ENCODE results near the gene NFATC2. TPM values are rescaled to one million over a fixed set of nuclear protein-coding genes. Genes with fewer than 3 reads are reported as not detected.

NFATC2 gene
- total RNA-seq, 1 donor from 2014 or later, result 4.2 TPM

DNA sequence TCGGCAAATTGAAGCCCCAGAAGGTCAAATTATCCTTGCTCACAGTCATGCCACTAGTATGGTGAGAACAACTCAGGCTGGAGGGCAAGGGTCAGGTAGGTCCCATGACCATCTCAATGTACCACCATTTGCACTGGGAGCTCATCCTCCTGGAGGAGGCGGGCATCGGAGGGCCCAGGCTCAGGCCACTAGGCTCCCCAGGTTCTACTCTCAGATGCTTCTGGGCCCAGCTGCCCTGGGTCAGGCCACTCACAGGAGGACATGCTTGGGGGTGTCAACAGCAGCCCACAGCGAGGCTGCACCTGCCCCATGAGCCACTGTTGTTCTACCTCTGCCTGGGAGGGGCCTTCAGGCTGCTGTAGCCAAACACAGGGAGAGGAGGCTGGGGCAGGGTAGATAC lies 39.1 kb downstream of the NFATC2 start:
- intact Hi-C loops (cut with micrococcal nuclease), result no loop called here
- Histone ChIP-seq H3K27me3 (ENCODE audit: low read depth) (no peaks in the 10 kb centered on the region), H3K27ac (replicated peaks) (no peak overlapping the region)

DNA sequence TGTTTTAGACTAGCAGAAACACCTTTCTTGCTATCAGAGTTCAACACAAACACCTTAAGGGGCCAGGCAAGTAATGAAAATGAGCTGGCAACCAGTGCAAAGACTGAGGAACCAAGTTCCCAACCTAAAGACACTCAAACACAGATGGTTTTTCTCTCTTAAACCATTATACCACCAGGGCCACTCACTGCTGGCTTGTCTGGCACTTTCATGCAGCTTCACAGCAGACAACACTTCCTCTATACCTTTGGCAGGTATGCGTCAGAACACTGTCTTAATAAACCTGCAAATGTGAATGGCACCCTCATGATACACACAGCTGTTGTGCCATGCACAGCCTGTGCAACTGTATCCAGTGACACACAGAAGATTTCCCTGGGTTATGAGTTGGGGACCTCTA lies 41.6 kb downstream of the NFATC2 start:
- TF ChIP-seq, protein P1, sequence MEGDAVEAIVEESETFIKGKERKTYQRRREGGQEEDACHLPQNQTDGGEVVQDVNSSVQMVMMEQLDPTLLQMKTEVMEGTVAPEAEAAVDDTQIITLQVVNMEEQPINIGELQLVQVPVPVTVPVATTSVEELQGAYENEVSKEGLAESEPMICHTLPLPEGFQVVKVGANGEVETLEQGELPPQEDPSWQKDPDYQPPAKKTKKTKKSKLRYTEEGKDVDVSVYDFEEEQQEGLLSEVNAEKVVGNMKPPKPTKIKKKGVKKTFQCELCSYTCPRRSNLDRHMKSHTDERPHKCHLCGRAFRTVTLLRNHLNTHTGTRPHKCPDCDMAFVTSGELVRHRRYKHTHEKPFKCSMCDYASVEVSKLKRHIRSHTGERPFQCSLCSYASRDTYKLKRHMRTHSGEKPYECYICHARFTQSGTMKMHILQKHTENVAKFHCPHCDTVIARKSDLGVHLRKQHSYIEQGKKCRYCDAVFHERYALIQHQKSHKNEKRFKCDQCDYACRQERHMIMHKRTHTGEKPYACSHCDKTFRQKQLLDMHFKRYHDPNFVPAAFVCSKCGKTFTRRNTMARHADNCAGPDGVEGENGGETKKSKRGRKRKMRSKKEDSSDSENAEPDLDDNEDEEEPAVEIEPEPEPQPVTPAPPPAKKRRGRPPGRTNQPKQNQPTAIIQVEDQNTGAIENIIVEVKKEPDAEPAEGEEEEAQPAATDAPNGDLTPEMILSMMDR (IDR thresholded peaks at IDR 0.05; ENCODE audit: borderline replicate concordance), result no peak
- peaks cover 11% of the 10 kb centered on the region for H3K27me3 ChIP-seq (ENCODE audit: low read depth)
- H3K9me3 ChIP-seq (replicated peaks), result no peaks in the 10 kb centered on the region
- H3K4me1 ChIP-seq, result peaks cover 20% of the 10 kb centered on the region
- H3K4me3 ChIP-seq, result no peak overlapping the region
- intact Hi-C loops (cut with micrococcal nuclease), result no loop called here
- no peak overlapping the region for H3K27ac ChIP-seq (replicated peaks)
- no peak for DNase-seq
- H3K36me3 ChIP-seq, result no peaks in the 10 kb centered on the region

More for the DNA sequence above, 39.1 kb downstream of the NFATC2 start:
- Histone ChIP-seq H3K9me3 (replicated peaks) (no peaks in the 10 kb centered on the region), H3K36me3 (no peaks in the 10 kb centered on the region), H3K4me1 (peaks cover 2% of the 10 kb centered on the region), H3K4me3 (no peak overlapping the region)
- TF ChIP-seq, protein P1 (IDR thresholded peaks at IDR 0.05; ENCODE audit: borderline replicate concordance), result no peak
- no peak for DNase-seq

DNA sequence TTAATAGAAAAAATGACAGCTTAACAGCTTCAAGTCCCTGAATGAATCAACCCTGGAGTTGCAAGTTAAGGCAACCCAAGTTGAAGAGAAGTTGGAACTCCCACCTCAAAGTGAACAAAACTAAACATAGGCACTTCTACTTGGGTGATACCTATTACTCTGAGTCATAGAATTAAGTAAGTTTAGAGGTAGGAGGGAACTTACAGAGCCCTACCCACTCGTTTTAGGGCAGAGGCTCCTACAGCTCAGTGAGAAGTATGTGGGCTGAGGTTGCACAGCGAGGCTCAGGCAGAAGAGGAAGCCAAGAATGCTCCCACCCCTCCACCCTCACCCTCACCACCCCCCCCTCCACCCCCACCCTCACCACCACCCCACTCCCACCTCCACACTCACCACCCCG lies 42.2 kb downstream of the NFATC2 start:
- intact Hi-C loops (cut with micrococcal nuclease), result no loop called here

DNA sequence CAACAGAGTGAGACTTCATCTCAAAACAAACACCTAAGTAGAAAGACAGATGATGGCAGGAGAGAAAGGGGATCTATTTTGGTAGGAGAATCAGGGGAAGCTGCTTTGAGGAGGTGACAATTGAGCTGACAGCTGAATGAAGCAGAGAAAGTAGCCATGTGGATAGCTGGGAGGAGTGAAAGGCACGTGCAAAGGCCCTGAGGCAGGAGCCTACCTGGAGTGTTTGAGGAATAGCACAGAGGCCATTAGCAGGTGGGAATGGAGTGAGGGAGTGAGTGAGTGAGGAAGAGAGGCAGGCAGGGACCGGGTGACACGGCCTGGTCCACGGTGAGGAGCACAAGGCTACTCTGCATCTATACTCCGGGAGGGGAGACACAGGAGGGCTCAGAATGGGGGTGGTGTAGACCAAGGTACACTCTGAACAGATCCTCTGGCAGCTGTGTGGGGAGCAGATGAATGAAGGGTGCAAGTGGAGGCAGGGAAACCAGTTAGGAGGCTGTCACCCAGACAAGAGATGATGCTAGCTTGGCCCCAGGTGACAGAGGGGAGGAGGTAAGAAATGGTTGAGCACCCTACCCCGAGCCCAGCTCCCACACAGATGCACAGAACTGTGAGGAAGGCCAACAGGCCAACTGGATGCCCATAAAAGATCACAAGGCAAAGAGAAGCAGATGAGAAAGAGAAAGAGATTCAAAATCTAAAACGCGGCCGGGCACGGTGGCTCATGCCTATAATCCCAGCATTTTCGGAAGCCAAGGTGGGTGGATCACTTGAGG lies 43.6 kb downstream of the NFATC2 start:
- intact Hi-C loops (cut with micrococcal nuclease), result no loop called here
- Histone ChIP-seq H3K36me3 (no peaks in the 10 kb centered on the region), H3K27ac (replicated peaks) (no peak overlapping the region), H3K4me1 (peaks cover 31% of the 10 kb centered on the region), H3K9me3 (replicated peaks) (no peaks in the 10 kb centered on the region), H3K27me3 (ENCODE audit: low read depth) (peaks cover 30% of the 10 kb centered on the region), H3K4me3 (no peak overlapping the region)
- TF ChIP-seq, protein P1 (IDR thresholded peaks at IDR 0.05; ENCODE audit: borderline replicate concordance), result no peak
- no peak for DNase-seq

More for the DNA sequence above, 42.2 kb downstream of the NFATC2 start:
- peaks cover 20% of the 10 kb centered on the region for H3K4me1 ChIP-seq
- peaks cover 17% of the 10 kb centered on the region for H3K27me3 ChIP-seq (ENCODE audit: low read depth)
- no peak overlapping the region for H3K27ac ChIP-seq (replicated peaks)
- no peaks in the 10 kb centered on the region for H3K9me3 ChIP-seq (replicated peaks)
- DNase-seq, result no peak
- no peak overlapping the region for H3K4me3 ChIP-seq
- no peaks in the 10 kb centered on the region for H3K36me3 ChIP-seq
- TF ChIP-seq, protein P1 (IDR thresholded peaks at IDR 0.05; ENCODE audit: borderline replicate concordance), result no peak

DNA sequence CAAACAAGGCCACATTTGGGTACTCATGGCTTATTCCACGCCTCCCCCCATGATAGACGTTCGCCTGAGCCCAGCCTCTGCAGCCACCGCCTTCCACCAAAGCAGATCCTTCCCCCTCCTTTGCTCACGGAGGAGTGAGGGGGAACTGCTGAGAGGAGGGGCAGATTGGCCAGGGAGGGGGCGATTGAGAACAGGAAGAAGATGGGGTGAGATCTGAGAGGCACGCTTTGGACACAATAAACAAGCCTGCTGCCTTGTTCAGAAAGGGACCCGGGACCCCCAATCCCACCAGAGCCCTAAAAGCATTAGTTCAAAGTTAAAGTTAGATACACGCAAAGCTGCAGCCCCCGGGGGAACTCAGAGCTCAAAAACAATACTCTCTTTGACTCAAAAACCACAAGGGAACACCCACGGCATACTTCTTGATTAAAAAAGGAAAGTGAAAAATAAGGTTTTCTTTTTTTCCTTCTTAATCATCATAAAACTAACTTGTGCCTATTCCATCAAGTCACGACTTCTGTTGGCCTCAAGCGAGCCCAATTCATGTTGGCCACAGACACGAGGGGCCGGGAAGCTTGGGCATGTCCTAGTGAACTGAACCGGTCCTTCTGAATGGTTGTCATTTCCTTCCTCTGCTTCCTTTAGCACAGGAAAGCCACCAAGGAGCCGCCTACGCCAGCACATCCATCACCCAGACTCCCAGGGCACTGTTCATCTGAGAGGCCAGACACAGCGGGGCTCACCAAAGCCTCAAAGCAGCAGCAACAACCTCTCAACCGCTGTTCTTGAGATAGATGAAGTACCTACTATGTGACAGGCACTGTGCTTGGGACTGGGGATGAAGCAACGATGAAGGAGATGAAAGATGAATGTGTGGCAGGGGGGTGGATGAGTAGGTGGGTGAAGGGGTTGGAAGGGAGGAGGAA lies 44.7 kb downstream of the NFATC2 start:
- Histone ChIP-seq H3K27me3 (ENCODE audit: low read depth) (peaks cover 34% of the 10 kb centered on the region), H3K9me3 (replicated peaks) (no peaks in the 10 kb centered on the region), H3K27ac (replicated peaks) (peak overlapping the region; percentile 24), H3K4me1 (peaks cover 42% of the 10 kb centered on the region), H3K36me3 (no peaks in the 10 kb centered on the region), H3K4me3 (peak overlapping the region; percentile 3)
- no peak for DNase-seq
- TF ChIP-seq, protein P1 (IDR thresholded peaks at IDR 0.05; ENCODE audit: borderline replicate concordance), result no peak
- intact Hi-C loops (cut with micrococcal nuclease), result no loop called here
